ENCODE results near the gene VAV2.

- no peak for TF ChIP-seq POLR2A (IDR thresholded peaks at IDR 0.05)
- TF ChIP-seq POLR2AphosphoS5 (IDR thresholded peaks at IDR 0.05), result no peak
These were observed 198.7 kb downstream of the VAV2 start for GRCh38 chr9:133793471-133793870.

Data from breast epithelium (tissue), 3 donors.